ENCODE results near the gene APBB1.

- TF ChIP-seq ZNF274 (IDR thresholded peaks at IDR 0.05; ENCODE audit: low read depth, low read length) = no peak
- no peak for TF ChIP-seq YY1 (IDR thresholded peaks at IDR 0.05; ENCODE audit: insufficient read depth, insufficient read length)
- no peak for TF ChIP-seq SUZ12 (IDR thresholded peaks at IDR 0.05; ENCODE audit: extremely low read depth, insufficient read depth, insufficient read length)
These were observed 15.4 kb downstream of the APBB1 start for GRCh38 chr11:6403539-6403938.
